ENCODE results near the gene TIAM2.
A peak's percentile ranks its signal among the peaks of the same experiment; 100 is the strongest.
"Not testable (repeated sequence)": the region's sequence is repeated elsewhere in the genome, so short reads cannot be mapped to it uniquely, and the experiment has no call there.

- TF ChIP-seq CTCF (conservative IDR thresholded peaks at IDR 0.05; ENCODE audit: low read length) = peak; percentile 83
- not testable (repeated sequence) for TF ChIP-seq EZH2phosphoT487 (IDR thresholded peaks at IDR 0.05; ENCODE audit: borderline replicate concordance, low read depth, low read length)
Measured at GRCh38 chr6:155268088-155268867, 273.2 kb downstream of the TIAM2 start.
